ENCODE data around the gene KAZALD1. TPM values are rescaled to one million over a fixed set of nuclear protein-coding genes. Genes with fewer than 3 reads are reported as not detected.

KAZALD1 gene
- total and polyA plus RNA-seq, 10 donors, result 11.6 to 67.3 (median 31.0) TPM

DNA sequence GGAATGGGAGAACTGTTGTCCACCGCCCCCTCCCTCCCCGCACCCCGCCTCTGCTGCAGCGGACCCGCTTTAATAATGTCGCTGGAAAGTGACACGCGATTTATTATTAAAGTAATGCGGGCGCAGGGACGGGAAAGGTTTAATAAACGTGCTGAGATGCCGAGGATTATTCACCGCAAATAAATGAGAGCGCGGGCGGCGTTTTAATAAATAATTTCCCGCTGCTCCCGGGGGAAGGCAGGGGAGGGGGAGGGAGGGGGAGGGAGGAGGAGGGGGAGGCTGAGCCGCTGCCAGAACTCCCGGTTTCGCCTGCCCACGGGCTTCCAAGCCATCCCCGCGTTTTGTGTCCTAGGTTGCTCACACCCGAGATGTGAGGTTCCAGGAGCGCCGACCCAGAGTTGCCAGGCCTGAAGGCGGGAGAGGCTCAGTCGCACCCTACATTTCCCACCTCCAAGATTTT is 5.1 kb downstream of the KAZALD1 start:
- Histone ChIP-seq H3K27me3 (replicated peaks in 1 of 7) (peaks cover 0 to 60% (median 33%) of the 10 kb centered on the region in 7 donors), H3K4me1 (peaks cover 31 to 85% (median 68%) of the 10 kb centered on the region in 6 donors), H3K36me3 (no peaks in the 10 kb centered on the region), H3K9me3 (no peaks in the 10 kb centered on the region), H3K4me3 (peak overlapping the region; percentile 50 to 78 (median 59)), H3K27ac (peak overlapping the region in 7 of 8 donors; percentile 58 to 96 (median 73))
- DNase-seq, result no peak
- no peak for TF ChIP-seq POLR2AphosphoS5 (IDR thresholded peaks at IDR 0.05)
- intact Hi-C loops (cut with DNase I; ENCODE audit: low total_unique reads), result no loop called here
- WGBS, 5 donors, result 1 to 3% (median 2%) methylated on average over 20 to 31 of the region's 31 CpGs

DNA sequence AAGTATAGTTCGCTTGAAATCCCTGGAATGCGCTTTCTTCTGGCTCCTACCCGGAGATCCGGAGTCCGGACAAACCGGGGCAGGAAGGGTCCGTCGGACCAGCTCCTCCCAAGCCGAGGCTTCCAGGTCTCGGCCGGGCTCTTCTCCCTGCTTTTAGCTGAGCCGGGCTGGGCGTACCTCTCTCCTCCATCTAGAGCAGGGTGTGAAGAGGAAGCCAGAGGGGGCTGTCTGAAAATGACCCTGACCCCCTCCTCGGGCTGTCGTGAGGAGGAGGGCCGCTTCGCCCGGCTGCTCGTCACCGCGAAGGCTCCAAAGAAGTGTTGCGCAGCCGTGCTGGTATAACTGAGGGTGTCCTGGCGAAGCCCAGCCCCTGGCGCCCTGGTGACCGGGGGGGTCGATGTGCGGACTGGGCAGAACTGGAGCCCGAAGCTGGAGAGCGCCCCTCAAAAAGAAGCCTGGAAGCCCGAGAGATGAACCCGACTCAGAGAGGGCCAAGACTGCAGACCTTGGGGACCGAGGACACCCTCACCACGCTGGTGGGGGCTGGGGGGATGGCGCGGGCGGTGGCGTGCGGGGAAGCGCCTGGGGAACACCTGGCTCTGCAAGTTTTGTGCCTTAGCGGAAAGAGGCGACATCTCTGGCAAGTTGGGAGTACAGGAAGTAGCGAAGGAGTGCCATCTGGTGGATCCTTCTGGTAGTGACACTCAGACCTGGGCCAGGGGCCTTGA is 5.7 kb downstream of the KAZALD1 start:
- peak overlapping the region; percentile 50 to 78 (median 59) for H3K4me3 ChIP-seq
- peak; percentile 87 for DNase-seq
- peaks cover 0 to 57% (median 33%) of the 10 kb centered on the region in 7 donors for H3K27me3 ChIP-seq (replicated peaks in 1 of 7)
- H3K4me1 ChIP-seq, result peaks cover 29 to 85% (median 68%) of the 10 kb centered on the region in 6 donors
- TF ChIP-seq POLR2A (IDR thresholded peaks at IDR 0.05), result no peak
- TF ChIP-seq CTCF (IDR thresholded peaks at IDR 0.05 in 8 of 11, conservative IDR thresholded peaks at IDR 0.05 in 3 of 11), result peak; percentile 85 to 95 (median 90)
- peak in 2 of 3 donors; percentile 54 to 70 for TF ChIP-seq POLR2AphosphoS5 (IDR thresholded peaks at IDR 0.05)
- H3K27ac ChIP-seq, result peak overlapping the region in 7 of 8 donors; percentile 45 to 96 (median 73)
- WGBS, 5 donors, result 0 to 1% (median 1%) methylated on average over 3 to 43 of the region's 43 CpGs
- no peaks in the 10 kb centered on the region for H3K9me3 ChIP-seq
- intact Hi-C loops (cut with DNase I; ENCODE audit: low total_unique reads), result no loop called here
- H3K36me3 ChIP-seq, result no peaks in the 10 kb centered on the region

DNA sequence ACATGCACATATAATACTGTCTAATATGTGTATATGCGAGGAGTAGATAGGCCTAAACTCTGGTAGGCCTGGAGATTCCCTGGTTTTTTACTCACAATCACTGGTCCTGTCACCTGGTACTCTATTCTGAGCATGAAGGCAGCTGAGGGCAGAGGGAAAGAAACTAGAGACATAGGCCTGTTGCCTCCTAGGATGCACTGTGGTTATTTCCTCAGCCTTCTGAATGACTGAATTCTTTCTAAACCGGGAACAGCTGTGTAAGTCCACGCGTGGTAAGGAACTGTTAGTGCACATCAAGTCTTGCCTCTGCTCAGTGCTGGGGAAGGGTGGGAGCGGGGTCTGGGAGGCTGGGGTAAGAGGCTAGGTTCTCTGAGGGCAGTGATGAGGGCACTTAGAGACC is 7.7 kb downstream of the KAZALD1 start:
- peaks cover 0 to 57% (median 17%) of the 10 kb centered on the region in 7 donors for H3K27me3 ChIP-seq (replicated peaks in 1 of 7)
- peaks cover 17 to 74% (median 59%) of the 10 kb centered on the region in 6 donors for H3K4me1 ChIP-seq
- no peaks in the 10 kb centered on the region for H3K9me3 ChIP-seq
- 73 to 87% (median 79%) methylated on average over 5 of the region's 5 CpGs for WGBS, 5 donors
- intact Hi-C loops (cut with DNase I; ENCODE audit: low total_unique reads), result no loop called here
- peak overlapping the region in 3 of 8 donors; percentile 2 to 77 (median 75) for H3K27ac ChIP-seq
- DNase-seq, result no peak
- no peak overlapping the region for H3K4me3 ChIP-seq
- TF ChIP-seq POLR2AphosphoS5 (IDR thresholded peaks at IDR 0.05) (no peak), CTCF (IDR thresholded peaks at IDR 0.05 in 8 of 11, conservative IDR thresholded peaks at IDR 0.05 in 3 of 11) (no peak), POLR2A (IDR thresholded peaks at IDR 0.05) (no peak)
- H3K36me3 ChIP-seq, result no peaks in the 10 kb centered on the region

- WGBS, 5 donors, result 89 to 95% (median 93%) methylated on average over 2 to 3 of the region's 3 CpGs
- Histone ChIP-seq H3K9me3 (no peaks in the 10 kb centered on the region), H3K27me3 (replicated peaks in 1 of 7) (peaks cover 0 to 57% (median 17%) of the 10 kb centered on the region in 7 donors), H3K4me1 (peaks cover 17 to 68% (median 56%) of the 10 kb centered on the region in 6 donors), H3K27ac (peak overlapping the region in 4 of 8 donors; percentile 62 to 77 (median 75)), H3K36me3 (no peaks in the 10 kb centered on the region), H3K4me3 (no peak overlapping the region)
- intact Hi-C loops (cut with DNase I; ENCODE audit: low total_unique reads), result no loop called here
- no peak for DNase-seq
- TF ChIP-seq CTCF (IDR thresholded peaks at IDR 0.05 in 8 of 11, conservative IDR thresholded peaks at IDR 0.05 in 3 of 11) (no peak), POLR2AphosphoS5 (IDR thresholded peaks at IDR 0.05) (no peak), POLR2A (IDR thresholded peaks at IDR 0.05) (no peak)
These were observed 8.3 kb downstream of the KAZALD1 start for GRCh38 chr10:101070098-101070497.

All from spleen (tissue), 11 donors.